ENCODE results near the gene STK25. TPM values are rescaled to one million over a fixed set of nuclear protein-coding genes. Genes with fewer than 3 reads are reported as not detected.

STK25 gene
- total and polyA plus RNA-seq, 9 donors = 71.1 to 150 (median 108) TPM

- TF ChIP-seq CTCF (IDR thresholded peaks at IDR 0.05) (no peak), EP300 (IDR thresholded peaks at IDR 0.05) (no peak), POLR2A (IDR thresholded peaks at IDR 0.05) (no peak)
- WGBS, 3 donors = 1 to 3% (median 2%) methylated on average over 53 to 68 of the region's 68 CpGs
- H3K9me3 ChIP-seq = no peaks in the 10 kb centered on the region
- intact Hi-C loops (cut with DNase I) = no loop called here
- H3K4me3 ChIP-seq = peak overlapping the region; percentile 11
- peaks cover 6% of the 10 kb centered on the region for H3K4me1 ChIP-seq (ENCODE audit: insufficient read depth)
- H3K27ac ChIP-seq = no peak overlapping the region
- DNase-seq = peak; percentile 31 to 76 (median 61)
- no peaks in the 10 kb centered on the region for H3K36me3 ChIP-seq
- no peaks in the 10 kb centered on the region for H3K27me3 ChIP-seq
Measured at GRCh38 chr2:241540771-241541561, 32.6 kb upstream of the STK25 start.

- H3K36me3 ChIP-seq = no peaks in the 10 kb centered on the region
- whole genome bisulfite sequencing, 3 donors = 39 to 52% (median 49%) methylated on average over 10 of the region's 10 CpGs
- no peaks in the 10 kb centered on the region for H3K27me3 ChIP-seq
- H3K27ac ChIP-seq = no peak overlapping the region
- H3K9me3 ChIP-seq = no peaks in the 10 kb centered on the region
- H3K4me1 ChIP-seq (ENCODE audit: insufficient read depth) = peaks cover 6% of the 10 kb centered on the region
- intact Hi-C loops (cut with DNase I) = no loop called here
- no peak for DNase-seq
- no peak overlapping the region for H3K4me3 ChIP-seq
- no peak for TF ChIP-seq EP300 (IDR thresholded peaks at IDR 0.05)
- no peak for TF ChIP-seq CTCF (IDR thresholded peaks at IDR 0.05)
Measured at GRCh38 chr2:241540401-241540770, 32.0 kb upstream of the STK25 start.

- H3K4me3 ChIP-seq = no peak overlapping the region
- no peaks in the 10 kb centered on the region for H3K27me3 ChIP-seq
- H3K27ac ChIP-seq = no peak overlapping the region
- TF ChIP-seq EP300 (IDR thresholded peaks at IDR 0.05) (no peak), POLR2A (IDR thresholded peaks at IDR 0.05) (no peak), CTCF (IDR thresholded peaks at IDR 0.05) (no peak)
- no peaks in the 10 kb centered on the region for H3K9me3 ChIP-seq
- DNase-seq = no peak
- no peaks in the 10 kb centered on the region for H3K36me3 ChIP-seq
- intact Hi-C loops (cut with DNase I) = no loop called here
- 92 to 96% (median 95%) methylated on average over 8 to 11 of the region's 11 CpGs for WGBS, 3 donors
- H3K4me1 ChIP-seq (ENCODE audit: insufficient read depth) = peaks cover 6% of the 10 kb centered on the region
Measured at GRCh38 chr2:241539616-241540374, 31.4 kb upstream of the STK25 start.

DNA sequence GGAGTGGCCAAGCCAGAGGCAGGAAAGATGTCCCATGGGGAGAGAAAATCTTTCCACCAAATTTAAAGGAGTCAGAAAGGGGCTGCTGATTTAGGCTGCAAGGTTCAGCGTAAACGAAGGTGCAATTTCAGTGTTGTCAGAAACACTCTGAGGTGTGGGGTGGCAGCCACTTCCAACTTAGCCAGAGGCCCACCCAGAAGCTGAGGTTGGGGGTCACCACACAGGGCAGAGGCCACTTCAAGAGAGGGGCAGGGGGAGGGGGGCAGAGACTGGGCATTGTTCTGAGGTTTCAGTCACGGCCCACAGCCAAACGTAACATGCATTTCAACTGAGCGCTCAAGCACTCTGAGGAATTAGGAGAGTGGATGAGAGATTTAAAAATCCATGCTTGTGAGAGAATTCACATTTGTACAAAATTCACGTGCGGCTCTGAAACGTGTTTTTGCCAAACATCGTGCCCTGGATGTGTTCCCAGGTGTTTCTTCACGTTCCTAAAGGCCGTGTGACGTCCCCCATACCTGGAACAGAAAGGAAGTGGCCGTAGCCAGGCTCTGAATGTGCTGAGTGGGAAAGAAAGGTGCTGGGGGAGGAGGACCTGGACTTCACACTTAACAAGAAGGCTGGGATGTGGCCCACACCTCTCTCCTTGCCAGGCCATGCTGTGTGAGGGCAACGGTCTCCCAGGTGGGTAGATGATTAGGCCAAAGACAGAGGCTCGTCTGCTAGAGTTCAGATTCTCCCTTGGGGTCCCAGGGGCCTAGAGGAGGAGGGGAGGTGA is 30.6 kb upstream of the STK25 start:
- Histone ChIP-seq H3K9me3 (no peaks in the 10 kb centered on the region), H3K36me3 (no peaks in the 10 kb centered on the region), H3K27ac (no peak overlapping the region), H3K4me1 (ENCODE audit: insufficient read depth) (peaks cover 6% of the 10 kb centered on the region), H3K4me3 (no peak overlapping the region), H3K27me3 (no peaks in the 10 kb centered on the region)
- TF ChIP-seq EP300 (IDR thresholded peaks at IDR 0.05) = no peak
- TF ChIP-seq POLR2A (IDR thresholded peaks at IDR 0.05) = no peak
- no peak for TF ChIP-seq CTCF (IDR thresholded peaks at IDR 0.05)
- no peak for DNase-seq
- 88 to 90% (median 88%) methylated on average over 15 of the region's 15 CpGs for WGBS, 3 donors
- intact Hi-C loops (cut with DNase I) = no loop called here

All from ovary (tissue), 9 donors.